T-helper 1 cell (primary cell): Measurements from ENCODE around the gene WDR20.
"Not testable (repeated sequence)": the region's sequence is repeated elsewhere in the genome, so short reads cannot be mapped to it uniquely, and the experiment has no call there.

ENCODE experiments used
- DNase-seq, 5 donors: peaks; one replicate each; pipeline ENCODE4 v3.0.0-alpha.2; 2012 to 2020

WDR20 gene

GRCh38 chr14:102238766-102239165, 99.1 kb downstream of the WDR20 start:
- no peak for DNase-seq

- no peak for DNase-seq
Observed at GRCh38 chr14:102239231-102239630, 99.5 kb downstream of the WDR20 start.

DNA sequence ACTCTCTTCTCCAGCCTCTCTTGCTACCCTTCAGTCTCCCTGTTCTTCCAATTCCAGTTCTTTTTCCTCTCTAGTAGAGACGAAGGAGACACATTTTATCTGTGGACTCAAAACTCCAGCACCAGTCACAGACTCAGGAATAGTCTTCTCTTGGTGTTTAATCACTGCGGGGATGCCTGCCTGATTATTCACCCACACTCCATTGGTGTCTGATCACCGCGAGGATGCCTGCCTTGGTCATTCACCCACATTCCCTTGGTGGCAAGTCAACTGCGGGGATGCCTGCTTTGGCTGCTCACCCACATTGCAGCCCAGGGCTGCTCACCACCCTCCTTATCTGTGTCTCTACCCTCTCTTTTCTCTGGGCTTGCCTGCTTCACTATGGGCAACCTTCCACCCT, 100.8 kb downstream of the WDR20 start:
- not testable (repeated sequence) for DNase-seq

DNA sequence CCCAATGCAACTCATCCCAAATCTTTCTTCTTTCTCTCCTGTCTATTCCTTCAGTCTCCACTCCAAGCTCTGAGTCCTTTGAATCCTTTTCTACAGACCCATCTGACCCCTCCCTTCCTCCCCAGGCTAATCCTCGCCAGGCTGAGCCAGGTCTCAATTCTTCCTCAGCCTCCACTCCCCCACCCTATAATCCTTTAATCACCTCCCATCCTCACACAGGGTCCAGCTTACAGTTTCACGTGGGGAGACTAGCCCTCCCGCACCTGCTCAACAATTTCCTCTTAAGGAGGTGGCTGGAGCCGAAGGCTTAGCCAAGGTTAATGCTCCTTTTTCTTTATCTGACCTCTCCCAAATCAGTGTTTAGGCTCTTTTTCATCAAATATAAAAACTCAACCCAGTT, 101.5 kb downstream of the WDR20 start:
- no peak for DNase-seq

- DNase-seq: not testable (repeated sequence)
Observed at GRCh38 chr14:102243795-102244194, 104.1 kb downstream of the WDR20 start.

- no peak for DNase-seq
Observed at GRCh38 chr14:102246071-102246470, 106.4 kb downstream of the WDR20 start.

DNA sequence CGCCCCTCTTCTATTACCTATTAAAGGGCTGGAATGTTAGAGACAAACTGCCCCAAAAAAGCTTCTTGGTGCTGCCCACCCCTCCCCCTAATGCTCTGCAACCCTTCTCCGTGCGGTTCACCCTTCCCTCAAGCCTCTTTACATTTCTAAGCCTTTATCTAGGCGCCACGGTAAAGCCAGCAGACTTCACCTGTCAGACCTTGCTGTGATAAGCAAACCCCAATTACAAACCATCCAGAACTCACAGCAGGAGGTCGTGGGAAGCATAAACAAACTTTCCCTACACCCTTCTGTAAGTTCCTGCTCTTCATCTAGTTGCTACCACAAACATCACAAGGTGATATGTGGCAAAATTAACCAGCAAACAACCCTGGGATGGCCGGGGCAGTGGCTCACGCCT, 108.4 kb downstream of the WDR20 start:
- no peak for DNase-seq

DNA sequence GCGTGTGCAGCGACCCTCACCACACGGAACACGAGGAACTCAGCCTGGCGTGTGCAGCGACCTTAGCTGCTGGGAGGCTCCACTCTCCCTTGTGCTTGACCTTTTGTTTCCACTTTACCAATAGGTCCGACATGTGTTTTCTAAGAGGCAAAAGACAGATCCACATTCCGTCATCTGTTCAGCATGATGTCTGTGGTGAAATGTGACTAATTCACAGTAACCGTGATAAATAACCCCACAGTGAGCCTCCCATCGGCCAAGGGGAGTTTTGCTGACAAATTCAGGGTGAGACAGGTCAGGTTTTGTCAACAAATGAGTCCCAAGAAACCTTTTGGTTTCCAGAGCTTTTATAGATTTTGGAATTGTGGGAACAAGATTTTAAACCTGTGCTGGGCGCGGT, 109.3 kb downstream of the WDR20 start:
- DNase-seq: no peak

DNA sequence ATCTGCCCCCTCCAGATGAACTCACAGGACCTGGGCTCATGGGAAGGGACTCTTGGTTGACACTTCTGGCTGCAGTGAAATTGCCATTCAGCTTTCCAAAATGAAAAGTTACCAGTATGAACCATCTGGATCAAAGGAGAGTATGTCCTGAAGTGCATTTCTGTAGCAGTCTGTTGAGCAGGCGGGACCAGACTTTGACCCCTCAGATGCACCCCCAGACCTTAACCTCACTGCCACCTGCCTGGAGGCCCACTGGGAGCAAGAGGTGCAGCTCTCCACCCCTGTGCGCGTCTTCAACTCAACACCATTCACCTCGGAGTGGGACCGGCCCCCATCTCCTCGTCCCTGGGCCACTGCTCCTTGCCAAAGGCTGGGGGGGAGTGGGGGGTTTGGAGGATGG, 110.3 kb downstream of the WDR20 start:
- DNase-seq: no peak

- DNase-seq: no peak
Observed at GRCh38 chr14:102250636-102251035, 110.9 kb downstream of the WDR20 start.

DNA sequence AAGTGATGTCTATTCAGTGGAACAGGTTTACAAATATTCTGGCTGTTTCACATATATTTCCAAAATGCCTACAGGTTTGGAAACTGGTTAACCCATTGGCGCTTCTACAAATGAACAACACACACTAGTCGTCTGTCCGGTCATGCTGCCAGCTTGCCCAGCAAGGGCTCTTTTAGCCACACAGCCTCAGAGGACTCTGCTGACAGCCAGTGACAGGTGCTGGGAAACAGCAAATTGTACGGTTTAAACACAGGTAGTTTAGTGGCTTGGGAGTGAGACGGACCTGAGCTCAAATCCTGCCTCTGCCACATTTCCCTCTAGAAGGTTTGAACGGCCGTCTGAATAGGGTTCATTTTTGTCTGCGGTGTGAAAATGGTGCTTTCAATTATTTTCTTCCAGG, 111.5 kb downstream of the WDR20 start:
- DNase-seq: no peak

- DNase-seq: no peak
Observed at GRCh38 chr14:102252834-102253801, 113.4 kb downstream of the WDR20 start.

DNA sequence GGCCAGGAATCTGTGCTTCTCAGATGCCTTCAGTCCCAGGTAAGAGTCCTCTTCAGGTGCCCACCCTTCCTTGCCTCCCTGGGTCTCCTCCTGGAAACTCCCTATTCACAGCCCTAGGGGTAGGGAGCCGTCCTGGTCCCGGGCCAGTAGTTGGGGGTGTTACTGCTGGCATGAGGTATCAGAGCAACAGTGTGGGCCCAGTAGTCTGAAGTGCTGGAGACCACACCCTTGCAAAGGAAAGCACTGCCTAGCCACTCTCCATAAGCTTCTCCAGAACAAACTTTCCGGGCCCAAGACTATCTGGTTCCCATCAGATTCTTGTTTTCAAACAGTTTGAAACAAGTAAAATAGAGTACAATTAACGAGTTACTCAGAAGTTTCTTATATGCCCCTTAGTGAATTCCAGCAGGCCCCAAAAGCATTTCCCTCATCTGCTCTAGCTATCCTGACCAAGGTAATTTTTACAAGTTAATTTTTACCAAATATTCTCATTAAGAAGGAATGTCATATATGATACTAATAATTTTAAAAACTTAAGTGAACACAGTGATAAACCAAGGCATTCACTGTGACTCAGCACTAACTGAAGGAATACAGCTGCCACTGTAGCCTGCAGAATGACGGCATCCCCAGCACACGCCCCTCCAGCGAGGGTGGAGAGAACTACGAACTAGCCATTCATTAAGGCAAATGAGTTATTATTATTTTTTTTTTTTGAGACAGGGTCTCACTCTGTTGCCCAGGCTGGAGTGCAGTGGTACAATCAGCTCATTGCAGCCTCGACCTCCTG, 115.9 kb downstream of the WDR20 start:
- DNase-seq: no peak

DNA sequence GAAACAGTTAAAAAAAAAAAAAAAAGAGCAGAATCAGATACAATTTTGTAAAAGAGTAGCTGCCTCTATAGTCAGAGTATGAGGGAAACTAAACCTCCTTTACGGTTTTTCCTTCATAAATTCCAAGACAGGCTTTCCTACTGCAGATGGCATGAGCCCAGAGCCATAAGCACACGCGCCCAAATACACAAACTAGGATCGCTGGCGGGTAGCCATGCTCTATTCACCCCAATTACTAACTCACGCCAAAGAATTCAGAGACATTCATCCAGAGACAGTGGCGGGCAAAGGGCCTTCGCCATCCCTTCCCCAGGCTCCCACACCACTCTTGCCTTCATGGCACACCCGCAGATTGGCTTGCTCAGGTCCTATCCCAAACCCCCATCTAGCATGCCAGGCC, 117.0 kb downstream of the WDR20 start:
- no peak for DNase-seq

DNA sequence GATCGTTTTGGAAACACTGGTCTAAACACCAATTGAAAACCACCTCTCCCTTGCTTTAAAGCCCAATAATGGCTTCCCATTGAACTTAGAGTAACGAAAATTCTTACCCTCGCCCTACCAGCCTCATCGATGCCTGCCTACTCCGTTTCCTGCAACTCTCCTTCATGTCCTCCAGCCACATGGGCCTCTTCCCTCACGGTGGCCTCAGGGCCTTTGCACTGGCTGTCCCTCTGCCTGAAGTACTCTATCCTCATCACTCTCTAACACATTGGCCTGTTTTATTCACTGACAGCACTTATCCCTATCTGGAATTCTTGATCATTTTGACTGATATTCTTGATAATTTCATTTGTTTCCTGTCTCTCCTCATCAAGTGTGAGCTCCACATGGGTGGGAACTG, 118.4 kb downstream of the WDR20 start:
- no peak for DNase-seq
